ENCODE results near the gene IQGAP2.

DNA sequence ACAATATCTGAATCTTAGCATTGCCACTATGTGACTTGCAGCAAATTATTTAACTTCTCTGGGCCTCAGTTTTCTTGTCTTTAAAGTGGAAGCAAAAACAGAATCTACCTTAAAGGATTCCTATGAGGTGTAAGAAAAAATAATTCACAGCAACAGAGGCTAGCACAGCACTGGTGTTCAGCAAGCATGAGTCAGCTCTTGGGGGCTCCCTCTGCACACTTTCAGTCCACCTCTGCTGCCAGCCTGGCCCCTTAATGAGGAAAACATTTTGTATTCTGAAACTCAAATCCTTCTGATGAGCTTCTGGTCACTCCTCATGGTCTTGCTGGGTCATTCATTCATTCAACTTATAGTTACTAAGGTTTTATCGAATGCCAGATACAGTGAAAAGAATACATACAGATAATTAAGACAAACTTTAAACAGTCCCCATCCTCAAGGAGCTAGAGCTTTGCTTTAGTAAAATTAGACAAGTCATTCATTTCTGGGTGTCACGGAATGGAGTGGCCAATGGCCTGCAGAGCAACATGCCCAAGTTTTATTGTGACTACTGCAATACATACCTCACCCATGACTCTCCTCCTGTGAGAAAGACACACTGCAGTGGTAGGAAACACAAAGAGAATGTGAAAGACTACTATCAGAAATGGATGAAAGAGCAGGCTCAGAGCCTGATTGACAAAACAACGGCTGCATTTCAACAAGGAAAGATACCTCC lies 26.8 kb upstream of the IQGAP2 start:
- TF ChIP-seq, protein P1, sequence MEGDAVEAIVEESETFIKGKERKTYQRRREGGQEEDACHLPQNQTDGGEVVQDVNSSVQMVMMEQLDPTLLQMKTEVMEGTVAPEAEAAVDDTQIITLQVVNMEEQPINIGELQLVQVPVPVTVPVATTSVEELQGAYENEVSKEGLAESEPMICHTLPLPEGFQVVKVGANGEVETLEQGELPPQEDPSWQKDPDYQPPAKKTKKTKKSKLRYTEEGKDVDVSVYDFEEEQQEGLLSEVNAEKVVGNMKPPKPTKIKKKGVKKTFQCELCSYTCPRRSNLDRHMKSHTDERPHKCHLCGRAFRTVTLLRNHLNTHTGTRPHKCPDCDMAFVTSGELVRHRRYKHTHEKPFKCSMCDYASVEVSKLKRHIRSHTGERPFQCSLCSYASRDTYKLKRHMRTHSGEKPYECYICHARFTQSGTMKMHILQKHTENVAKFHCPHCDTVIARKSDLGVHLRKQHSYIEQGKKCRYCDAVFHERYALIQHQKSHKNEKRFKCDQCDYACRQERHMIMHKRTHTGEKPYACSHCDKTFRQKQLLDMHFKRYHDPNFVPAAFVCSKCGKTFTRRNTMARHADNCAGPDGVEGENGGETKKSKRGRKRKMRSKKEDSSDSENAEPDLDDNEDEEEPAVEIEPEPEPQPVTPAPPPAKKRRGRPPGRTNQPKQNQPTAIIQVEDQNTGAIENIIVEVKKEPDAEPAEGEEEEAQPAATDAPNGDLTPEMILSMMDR (IDR thresholded peaks at IDR 0.05; ENCODE audit: insufficient read depth, low read length, poor library complexity, severe bottlenecking) = no peak
- no peak for TF ChIP-seq EZH2phosphoT487 (conservative IDR thresholded peaks at IDR 0.05; ENCODE audit: low read length)

All from SU-DHL-6 (cell line).